Stimulated activated memory B cell treated with anti-CD40 and anti-IgM and Interleukin-4, amounts not matched to agents 10 μg/mL and 1 μg/mL and 100 μg/mL, for 72 hours (primary cell): Measurements from ENCODE around the gene SS18L1.
A peak's percentile ranks its signal among the peaks of the same experiment; 100 is the strongest.

ENCODE experiments used
- ATAC-seq: fragments of 150-1000 bp; cut with Tn5 transposase; 2 replicates; pipeline ENCODE4 v1.10.0; 2021
- H3K27ac Mint-ChIP-seq: one replicate; pipeline ENCODE4 v1.8.0; 2022; ENCODE audit warnings: mild to moderate bottlenecking, mixed read lengths
- H3K27me3 Mint-ChIP-seq: one replicate; pipeline ENCODE4 v1.8.0; 2022; ENCODE audit warnings: mixed read lengths
- H3K36me3 Mint-ChIP-seq: one replicate; pipeline ENCODE4 v1.8.0; 2022; ENCODE audit warnings: mixed read lengths
- H3K4me1 Mint-ChIP-seq: one replicate; pipeline ENCODE4 v1.8.0; 2022; ENCODE audit warnings: mixed read lengths
- H3K4me3 Mint-ChIP-seq: one replicate; pipeline ENCODE4 v1.8.0; 2022; ENCODE audit warnings: mild to moderate bottlenecking, moderate library complexity, mixed read lengths
- H3K9me3 Mint-ChIP-seq: one replicate; pipeline ENCODE4 v1.8.0; 2022; ENCODE audit warnings: mixed read lengths

The SS18L1 gene

GRCh38 chr20:62129731-62130531 lies 13.6 kb upstream of the SS18L1 start:
- H3K9me3 Mint-ChIP-seq = no peaks in the 10 kb centered on the region
- peaks cover 90% of the 10 kb centered on the region for H3K36me3 Mint-ChIP-seq

DNA sequence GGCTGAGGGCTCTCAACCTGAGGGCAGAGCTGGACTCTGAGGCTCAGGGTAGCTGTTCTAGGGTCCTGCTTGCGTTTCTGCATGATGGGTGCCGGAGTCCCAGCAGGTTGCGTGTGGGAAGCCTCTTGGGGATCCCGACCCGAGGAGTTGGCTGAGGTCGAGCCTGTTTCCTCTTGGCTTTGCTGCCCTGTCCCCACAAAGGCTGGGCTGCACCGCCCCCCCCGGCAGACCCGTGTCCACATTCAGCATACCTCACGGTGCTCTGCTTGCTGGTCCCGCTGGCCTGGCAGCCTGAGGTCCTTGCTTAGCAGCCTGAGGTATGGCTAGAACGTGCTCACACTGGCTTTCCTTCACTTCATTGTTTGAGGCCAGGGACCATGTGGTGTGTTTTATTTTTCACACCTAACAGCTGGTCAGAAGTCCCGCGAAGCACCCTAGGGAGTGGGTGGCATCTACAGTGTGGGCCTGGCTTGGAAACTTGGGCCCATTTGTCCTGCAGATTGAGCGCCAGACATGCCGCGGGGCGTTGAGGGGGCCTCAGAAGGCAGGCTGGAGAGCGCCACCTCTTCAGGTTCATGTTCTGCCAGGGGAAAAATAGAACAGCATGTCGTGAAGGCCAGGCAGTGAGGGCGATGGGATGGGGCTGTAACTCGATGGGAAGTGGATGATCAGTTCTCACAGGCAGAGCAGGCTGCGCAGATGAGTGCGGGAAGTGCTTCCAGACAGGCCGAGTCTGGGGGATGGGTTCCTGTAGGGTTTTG lies 11.8 kb upstream of the SS18L1 start:
- H3K27ac Mint-ChIP-seq = peak overlapping the region; percentile 38
- peaks cover 85% of the 10 kb centered on the region for H3K36me3 Mint-ChIP-seq
- H3K27me3 Mint-ChIP-seq = no peaks in the 10 kb centered on the region
- no peak for ATAC-seq
- H3K4me1 Mint-ChIP-seq = peaks cover 58% of the 10 kb centered on the region
- no peak overlapping the region for H3K4me3 Mint-ChIP-seq
- H3K9me3 Mint-ChIP-seq = no peaks in the 10 kb centered on the region

More at GRCh38 chr20:62129731-62130531, 13.6 kb upstream of the SS18L1 start:
- Mint-ChIP-seq H3K27me3 (no peaks in the 10 kb centered on the region), H3K4me3 (no peak overlapping the region), H3K27ac (peak overlapping the region; percentile 67), H3K4me1 (peaks cover 58% of the 10 kb centered on the region)
- peak; percentile 8 for ATAC-seq

DNA sequence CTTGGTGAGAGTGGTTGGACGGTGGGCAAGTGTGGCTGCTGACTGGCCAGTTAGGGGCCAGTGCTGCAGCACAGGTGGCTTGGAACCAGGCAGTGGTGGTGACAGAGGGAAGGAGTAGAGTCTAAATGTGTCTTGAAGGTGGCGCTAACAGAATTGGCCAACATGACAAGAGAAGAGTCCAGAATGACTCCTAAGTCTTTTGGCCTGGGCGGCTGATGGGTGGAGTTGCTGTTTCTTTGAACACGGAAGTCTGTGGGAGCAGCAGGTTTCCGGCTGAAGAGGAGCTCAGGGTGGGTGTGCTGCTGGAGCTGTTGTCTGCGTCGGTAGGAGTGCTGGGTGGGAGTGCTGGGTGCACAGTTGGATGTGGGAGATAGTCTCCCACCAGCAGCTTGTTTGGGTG lies 11.1 kb upstream of the SS18L1 start:
- Mint-ChIP-seq H3K27ac (peak overlapping the region; percentile 38), H3K36me3 (peaks cover 85% of the 10 kb centered on the region), H3K27me3 (no peaks in the 10 kb centered on the region), H3K4me1 (peaks cover 60% of the 10 kb centered on the region), H3K4me3 (no peak overlapping the region), H3K9me3 (no peaks in the 10 kb centered on the region)
- no peak for ATAC-seq

DNA sequence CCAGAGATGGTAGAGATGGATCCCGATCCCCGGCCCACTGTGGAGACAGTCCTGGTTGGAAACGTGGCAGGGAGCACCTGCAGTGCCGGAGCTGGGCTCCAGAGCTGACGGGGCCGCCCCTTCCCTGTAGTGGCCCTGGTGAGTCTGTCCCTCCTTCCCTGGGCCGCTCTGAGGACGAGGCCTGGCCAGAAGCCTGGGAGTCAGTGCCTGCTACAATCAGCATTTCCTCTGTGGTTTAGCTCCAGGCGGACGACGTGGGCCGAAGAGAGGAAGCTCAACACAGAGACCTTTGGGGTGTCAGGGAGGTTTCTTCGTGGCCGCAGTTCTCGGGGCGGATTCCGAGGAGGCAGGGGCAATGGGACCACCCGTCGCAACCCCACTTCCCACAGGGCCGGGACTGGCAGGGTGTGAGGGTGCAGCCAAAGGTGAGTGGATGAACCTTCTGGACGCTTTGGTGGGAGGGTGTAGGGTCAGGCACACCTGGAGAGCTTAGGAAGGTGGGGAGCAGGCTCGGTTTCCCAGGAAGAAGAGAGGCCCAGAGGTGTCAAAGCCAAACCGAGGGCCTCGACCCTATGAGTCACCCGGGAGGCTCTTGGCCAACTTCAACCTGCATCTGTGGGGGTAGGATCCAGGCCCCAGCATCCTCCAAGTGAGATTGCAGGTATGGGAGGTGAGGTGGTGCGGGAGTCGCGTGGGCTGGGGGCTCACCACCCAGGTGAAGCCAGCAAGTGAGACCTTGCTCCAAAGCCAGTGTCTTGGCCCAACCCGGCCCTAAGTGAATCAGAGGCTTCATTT lies 10.3 kb upstream of the SS18L1 start:
- no peaks in the 10 kb centered on the region for H3K27me3 Mint-ChIP-seq
- H3K4me1 Mint-ChIP-seq = peaks cover 60% of the 10 kb centered on the region
- no peaks in the 10 kb centered on the region for H3K9me3 Mint-ChIP-seq
- peaks cover 85% of the 10 kb centered on the region for H3K36me3 Mint-ChIP-seq
- no peak for ATAC-seq
- H3K27ac Mint-ChIP-seq = peak overlapping the region; percentile 38
- H3K4me3 Mint-ChIP-seq = no peak overlapping the region

DNA sequence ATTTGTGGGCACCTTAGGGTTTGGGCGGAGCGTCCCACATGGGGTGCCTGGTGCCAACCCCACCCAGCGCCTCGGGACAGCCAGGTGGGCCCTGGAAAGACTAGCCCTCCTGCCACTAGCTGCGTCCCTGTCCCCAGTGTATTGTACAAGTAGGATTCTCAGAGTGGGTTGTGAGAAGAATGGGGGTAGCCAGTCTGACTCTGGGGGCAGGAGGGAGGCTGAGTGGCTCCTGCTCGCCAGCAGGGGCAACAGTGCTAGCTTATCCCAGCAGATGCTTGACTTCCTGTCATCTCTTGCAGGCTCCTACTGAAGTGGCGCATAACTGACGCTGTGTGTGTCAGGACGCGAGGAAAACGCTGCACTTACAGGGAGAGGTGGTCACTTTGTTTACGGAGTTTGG lies 9.7 kb upstream of the SS18L1 start:
- no peaks in the 10 kb centered on the region for H3K27me3 Mint-ChIP-seq
- peaks cover 81% of the 10 kb centered on the region for H3K36me3 Mint-ChIP-seq
- no peaks in the 10 kb centered on the region for H3K9me3 Mint-ChIP-seq
- H3K4me3 Mint-ChIP-seq = no peak overlapping the region
- H3K4me1 Mint-ChIP-seq = peaks cover 55% of the 10 kb centered on the region
- peak overlapping the region; percentile 38 for H3K27ac Mint-ChIP-seq
- peak; percentile 66 for ATAC-seq

DNA sequence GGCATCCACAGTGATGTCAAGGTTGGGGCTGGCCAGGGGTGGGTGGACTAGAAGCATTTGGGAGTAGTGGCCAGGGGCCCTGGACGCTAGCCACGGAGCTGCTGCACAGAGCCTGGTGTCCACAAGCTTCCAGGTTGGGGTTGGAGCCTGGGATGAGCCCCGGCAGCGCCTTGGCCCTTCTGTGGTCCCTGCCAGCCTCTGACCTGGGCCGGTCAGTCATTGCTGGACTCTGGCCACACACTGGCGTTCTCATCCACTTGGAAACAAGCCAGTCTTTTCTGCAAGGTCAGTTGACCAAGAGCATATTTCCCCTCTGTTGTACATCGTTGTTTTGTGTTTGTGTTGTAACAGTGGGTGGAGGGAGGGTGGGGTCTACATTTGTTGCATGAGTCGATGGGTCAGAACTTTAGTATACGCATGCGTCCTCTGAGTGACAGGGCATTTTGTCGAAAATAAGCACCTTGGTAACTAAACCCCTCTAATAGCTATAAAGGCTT lies 8.8 kb upstream of the SS18L1 start:
- Mint-ChIP-seq H3K36me3 (peaks cover 82% of the 10 kb centered on the region), H3K27ac (no peak overlapping the region), H3K27me3 (no peaks in the 10 kb centered on the region), H3K9me3 (no peaks in the 10 kb centered on the region), H3K4me1 (peaks cover 49% of the 10 kb centered on the region), H3K4me3 (no peak overlapping the region)
- ATAC-seq = no peak

DNA sequence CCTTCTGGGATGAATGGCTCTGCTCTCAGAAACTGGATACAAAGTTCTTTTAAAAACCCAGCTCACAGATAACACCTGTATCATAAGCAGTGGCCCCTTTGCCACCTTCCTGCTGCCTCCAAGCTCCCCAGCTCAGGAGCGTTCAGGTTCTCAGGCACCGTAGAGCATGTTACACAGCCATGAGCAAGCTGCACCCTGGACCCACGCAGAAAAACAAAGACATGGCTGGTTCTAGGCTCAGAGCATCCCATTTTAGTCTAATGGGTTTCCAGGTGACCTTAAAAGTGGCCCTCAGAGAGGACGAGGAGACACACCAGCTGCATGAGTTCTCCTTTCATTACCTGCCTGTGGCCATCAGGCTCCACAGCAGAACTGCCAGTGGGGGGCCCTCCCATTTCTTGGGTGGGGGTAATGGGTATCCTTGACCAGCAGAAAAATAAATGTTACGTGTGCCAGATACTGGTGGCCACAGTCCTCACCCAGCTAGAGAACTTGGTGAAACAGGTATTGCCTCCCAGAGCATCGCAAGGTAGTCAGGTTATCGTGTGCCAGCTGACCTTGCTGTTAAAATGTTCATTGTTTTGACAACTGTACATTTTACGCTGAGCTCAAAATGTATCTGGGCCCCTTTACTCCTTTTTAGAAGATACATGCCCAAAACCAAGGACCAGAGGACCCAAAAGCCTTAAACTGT lies 7.8 kb upstream of the SS18L1 start:
- Mint-ChIP-seq H3K36me3 (peaks cover 80% of the 10 kb centered on the region), H3K9me3 (no peaks in the 10 kb centered on the region), H3K4me1 (peaks cover 52% of the 10 kb centered on the region), H3K27me3 (no peaks in the 10 kb centered on the region), H3K4me3 (no peak overlapping the region), H3K27ac (peak overlapping the region; percentile 3)
- no peak for ATAC-seq

- H3K4me3 Mint-ChIP-seq = no peak overlapping the region
- no peaks in the 10 kb centered on the region for H3K9me3 Mint-ChIP-seq
- H3K27me3 Mint-ChIP-seq = no peaks in the 10 kb centered on the region
- peaks cover 60% of the 10 kb centered on the region for H3K4me1 Mint-ChIP-seq
- ATAC-seq = peak; percentile 75
- H3K36me3 Mint-ChIP-seq = peaks cover 76% of the 10 kb centered on the region
- H3K27ac Mint-ChIP-seq = peak overlapping the region; percentile 3
Measured at GRCh38 chr20:62136283-62137091, 7.1 kb upstream of the SS18L1 start.

GRCh38 chr20:62137092-62137384 lies 6.5 kb upstream of the SS18L1 start:
- Mint-ChIP-seq H3K4me1 (peaks cover 62% of the 10 kb centered on the region), H3K9me3 (no peaks in the 10 kb centered on the region), H3K4me3 (no peak overlapping the region), H3K36me3 (peaks cover 72% of the 10 kb centered on the region), H3K27ac (peak overlapping the region; percentile 54), H3K27me3 (no peaks in the 10 kb centered on the region)
- no peak for ATAC-seq

GRCh38 chr20:62137478-62138203 lies 5.9 kb upstream of the SS18L1 start:
- Mint-ChIP-seq H3K9me3 (no peaks in the 10 kb centered on the region), H3K4me3 (no peak overlapping the region), H3K4me1 (peaks cover 59% of the 10 kb centered on the region), H3K36me3 (peaks cover 66% of the 10 kb centered on the region), H3K27me3 (no peaks in the 10 kb centered on the region), H3K27ac (peak overlapping the region; percentile 54)
- ATAC-seq = no peak

GRCh38 chr20:62138204-62138543 lies 5.4 kb upstream of the SS18L1 start:
- no peak for ATAC-seq
- Mint-ChIP-seq H3K36me3 (peaks cover 62% of the 10 kb centered on the region), H3K27me3 (no peaks in the 10 kb centered on the region), H3K9me3 (no peaks in the 10 kb centered on the region), H3K4me1 (peaks cover 54% of the 10 kb centered on the region), H3K4me3 (no peak overlapping the region), H3K27ac (peak overlapping the region; percentile 54)

GRCh38 chr20:62138912-62139311 lies 4.7 kb upstream of the SS18L1 start:
- no peaks in the 10 kb centered on the region for H3K9me3 Mint-ChIP-seq
- H3K27ac Mint-ChIP-seq = no peak overlapping the region
- peaks cover 54% of the 10 kb centered on the region for H3K36me3 Mint-ChIP-seq
- no peak overlapping the region for H3K4me3 Mint-ChIP-seq
- H3K4me1 Mint-ChIP-seq = peaks cover 46% of the 10 kb centered on the region
- no peaks in the 10 kb centered on the region for H3K27me3 Mint-ChIP-seq
- ATAC-seq = no peak

GRCh38 chr20:62139636-62140035 lies 3.9 kb upstream of the SS18L1 start:
- Mint-ChIP-seq H3K4me3 (no peak overlapping the region), H3K4me1 (peaks cover 48% of the 10 kb centered on the region), H3K27ac (no peak overlapping the region), H3K9me3 (no peaks in the 10 kb centered on the region), H3K27me3 (no peaks in the 10 kb centered on the region), H3K36me3 (peaks cover 47% of the 10 kb centered on the region)
- no peak for ATAC-seq

DNA sequence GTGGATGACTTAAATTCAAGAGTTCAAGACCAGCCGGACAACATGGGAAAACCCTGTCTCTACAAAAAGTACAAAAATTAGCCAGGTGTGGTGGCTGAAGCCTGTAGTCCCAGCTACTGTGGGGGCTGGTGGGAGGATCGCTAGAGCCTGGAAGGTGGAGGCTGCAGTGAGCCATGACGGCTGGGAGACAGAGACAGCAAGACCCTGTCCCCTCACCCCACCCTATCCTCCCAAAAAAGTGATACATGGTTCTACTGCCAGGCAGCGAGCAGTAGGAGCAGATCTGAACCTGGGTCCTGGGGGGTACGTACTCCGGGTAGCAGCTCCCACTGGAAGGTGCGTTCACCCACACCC lies 2.5 kb upstream of the SS18L1 start:
- peaks cover 61% of the 10 kb centered on the region for H3K4me1 Mint-ChIP-seq
- no peak for ATAC-seq
- no peaks in the 10 kb centered on the region for H3K27me3 Mint-ChIP-seq
- peak overlapping the region; percentile 85 for H3K27ac Mint-ChIP-seq
- no peaks in the 10 kb centered on the region for H3K9me3 Mint-ChIP-seq
- H3K36me3 Mint-ChIP-seq = peaks cover 41% of the 10 kb centered on the region
- peak overlapping the region; percentile 86 for H3K4me3 Mint-ChIP-seq
